NCI-H69 (cell line): ENCODE measurements around the gene TPRA1.
"Not testable (repeated sequence)": the region's sequence is repeated elsewhere in the genome, so short reads cannot be mapped to it uniquely, and the experiment has no call there.

Experiments used
- DNase-seq: peaks from one replicate; lab custom pipeline; 2025; lab: John Stamatoyannopoulos, UW

Gene TPRA1

DNA sequence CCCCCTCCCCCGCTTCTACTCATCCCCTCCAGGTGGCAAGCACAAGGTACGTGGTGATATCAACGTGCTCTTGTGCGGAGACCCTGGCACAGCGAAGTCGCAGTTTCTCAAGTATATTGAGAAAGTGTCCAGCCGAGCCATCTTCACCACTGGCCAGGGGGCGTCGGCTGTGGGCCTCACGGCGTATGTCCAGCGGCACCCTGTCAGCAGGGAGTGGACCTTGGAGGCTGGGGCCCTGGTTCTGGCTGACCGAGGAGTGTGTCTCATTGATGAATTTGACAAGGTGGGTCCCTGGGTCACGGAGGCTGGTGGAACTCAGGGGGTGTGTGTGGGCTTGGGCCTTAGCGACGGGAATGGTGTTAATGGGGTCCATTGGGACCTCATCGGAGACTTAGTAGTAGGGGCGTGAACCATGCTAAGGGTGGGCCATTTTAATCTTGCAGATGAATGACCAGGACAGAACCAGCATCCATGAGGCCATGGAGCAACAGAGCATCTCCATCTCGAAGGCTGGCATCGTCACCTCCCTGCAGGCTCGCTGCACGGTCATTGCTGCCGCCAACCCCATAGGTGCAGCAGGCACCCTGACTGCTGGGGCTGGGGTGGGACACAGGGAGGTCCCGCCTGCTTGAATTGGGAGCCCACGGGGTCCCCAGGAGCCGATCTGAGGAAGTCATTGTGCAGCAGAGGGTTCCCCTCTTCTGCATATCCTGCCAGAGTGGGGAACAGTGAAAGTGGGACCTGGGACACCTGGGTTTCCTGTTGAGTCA lies 26.5 kb upstream of the TPRA1 start:
- DNase-seq, result no peak

DNA sequence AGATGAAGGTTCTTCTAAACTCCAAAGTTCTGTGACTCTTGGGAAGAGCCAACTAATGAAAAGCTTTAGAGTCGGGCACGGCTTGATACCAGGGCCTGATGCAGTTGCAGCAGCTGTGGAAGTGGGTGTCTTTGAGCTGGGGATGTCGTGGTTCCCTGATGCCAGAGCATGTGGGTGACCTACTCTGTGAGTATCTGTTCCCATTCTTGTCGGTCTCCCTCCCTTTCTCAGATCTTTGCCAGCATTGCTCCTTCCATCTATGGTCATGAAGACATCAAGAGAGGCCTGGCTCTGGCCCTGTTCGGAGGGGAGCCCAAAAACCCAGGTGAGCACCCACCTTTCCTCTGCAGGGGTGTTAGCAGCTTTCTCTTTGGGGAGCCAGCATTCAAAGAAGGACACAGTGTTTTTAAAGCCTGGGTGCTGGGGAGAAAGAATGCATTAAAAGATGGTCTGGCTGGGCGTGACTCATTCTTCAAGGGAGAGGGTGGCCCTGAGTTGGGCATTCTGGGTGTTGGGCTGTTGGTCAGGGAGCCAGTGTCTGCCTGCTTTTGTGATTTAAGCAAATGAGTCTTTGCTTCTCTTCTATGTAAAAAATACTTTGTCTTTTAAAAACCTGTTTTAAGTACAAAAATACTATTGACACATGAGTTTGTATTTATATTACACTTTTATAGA lies 25.2 kb upstream of the TPRA1 start:
- no peak for DNase-seq

DNA sequence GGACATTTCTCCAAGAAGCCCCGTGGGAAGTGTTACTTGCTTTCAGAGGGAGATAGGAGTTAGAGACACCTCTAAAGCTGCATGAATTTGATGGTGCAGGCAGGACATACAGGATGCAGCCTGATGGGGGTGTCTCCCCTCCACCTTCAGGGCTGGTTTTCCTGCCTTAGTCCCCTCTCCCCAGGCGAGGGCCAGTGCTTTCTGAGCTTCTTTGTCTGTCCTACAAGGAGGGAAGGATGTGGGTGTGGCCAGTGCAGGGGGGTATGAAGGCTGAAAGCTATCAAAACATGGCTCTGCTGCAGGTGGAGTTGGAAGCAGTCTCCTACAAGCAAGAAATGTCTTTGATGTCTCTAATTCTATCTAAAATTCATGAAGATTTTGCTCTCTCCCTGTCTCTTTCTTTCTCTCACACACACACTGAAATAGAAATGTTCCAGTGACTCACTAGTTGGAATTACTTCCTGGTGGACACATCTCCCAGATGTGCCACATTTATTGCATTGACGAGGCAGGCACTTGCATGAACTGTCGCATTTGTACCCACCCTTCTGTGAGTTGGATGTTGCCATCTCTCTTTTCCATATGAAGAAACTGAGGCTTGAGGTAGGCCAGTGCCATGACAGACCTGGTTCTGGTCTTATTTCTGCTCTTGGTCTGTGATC lies 24.5 kb upstream of the TPRA1 start:
- DNase-seq, result no peak

DNA sequence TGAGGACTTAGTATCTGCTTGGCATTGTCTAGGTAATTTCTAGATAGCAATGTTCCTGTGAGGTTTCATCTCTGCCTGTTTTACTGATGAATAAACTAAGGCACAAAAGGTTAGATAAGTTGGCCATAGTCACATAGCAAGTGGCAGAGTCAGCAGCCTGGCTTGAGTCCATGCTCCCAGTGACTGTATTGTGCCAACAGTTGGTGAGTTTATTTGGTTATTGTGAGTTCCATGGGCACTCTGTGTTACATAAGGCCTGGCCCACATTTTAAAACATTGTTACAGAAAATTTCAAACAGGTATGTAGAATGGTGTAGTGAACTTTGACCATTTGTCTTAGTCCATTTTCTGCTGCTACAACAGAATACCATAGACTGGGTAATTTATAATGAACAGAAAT lies 22.9 kb upstream of the TPRA1 start:
- no peak for DNase-seq

DNA sequence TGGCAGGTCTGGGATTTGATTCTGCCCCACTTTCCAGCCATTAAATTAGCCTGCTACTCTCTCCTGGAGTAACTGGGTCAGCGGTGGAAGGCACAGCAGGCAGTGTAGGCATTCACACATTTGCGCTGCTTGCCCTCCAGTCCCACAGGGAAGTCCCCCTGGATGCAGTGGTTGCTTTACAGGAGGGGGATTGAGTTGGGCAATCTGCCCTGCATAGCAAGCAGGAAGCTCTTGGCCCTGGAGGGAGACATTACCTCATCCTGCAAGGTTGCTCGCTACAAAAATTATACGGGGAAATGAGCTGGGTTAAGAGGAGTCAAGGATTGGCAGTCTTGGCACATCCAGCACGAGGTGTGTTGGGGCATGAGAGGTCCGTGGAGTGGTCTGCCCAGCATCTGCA lies 22.4 kb upstream of the TPRA1 start:
- no peak for DNase-seq

DNA sequence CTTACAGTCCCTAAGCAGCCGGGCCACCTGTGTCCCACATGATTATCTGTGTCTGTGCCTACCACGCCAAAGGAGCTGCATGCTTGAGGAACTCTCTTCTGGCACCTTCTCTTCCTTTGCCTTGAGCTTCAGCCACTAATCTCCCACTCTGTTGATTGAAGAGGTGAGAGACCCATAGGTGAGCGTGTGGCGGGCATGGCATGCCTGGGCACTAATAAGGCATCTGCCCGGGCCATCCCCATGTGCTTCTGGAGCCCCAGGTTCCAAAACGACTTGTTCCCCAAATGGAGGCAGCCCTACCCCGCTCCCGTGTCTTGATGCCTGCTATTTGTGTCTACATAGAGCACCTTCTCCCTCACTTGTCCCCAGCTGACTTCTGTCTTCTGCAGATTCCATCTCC lies 20.7 kb upstream of the TPRA1 start:
- DNase-seq, result no peak

DNA sequence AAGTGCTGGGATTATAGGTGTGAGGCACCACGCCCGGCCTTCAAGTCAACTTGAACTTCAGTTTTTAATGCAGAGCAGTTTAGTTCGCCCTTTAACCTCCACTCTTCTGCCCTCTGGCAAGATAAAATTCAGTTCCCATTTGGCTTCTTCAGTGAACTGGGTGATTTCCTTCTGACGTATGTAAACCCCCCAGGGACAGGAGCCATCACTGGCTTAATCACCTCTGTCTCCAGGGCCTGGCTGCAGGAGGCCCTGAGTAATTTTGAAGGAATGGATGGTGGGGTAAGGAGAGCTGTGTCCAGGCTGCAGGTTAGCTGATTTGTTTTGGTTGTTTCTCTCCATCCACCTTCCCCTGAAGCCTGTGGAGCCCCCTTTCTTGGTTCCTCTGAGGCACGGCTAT lies 19.6 kb upstream of the TPRA1 start:
- no peak for DNase-seq

DNA sequence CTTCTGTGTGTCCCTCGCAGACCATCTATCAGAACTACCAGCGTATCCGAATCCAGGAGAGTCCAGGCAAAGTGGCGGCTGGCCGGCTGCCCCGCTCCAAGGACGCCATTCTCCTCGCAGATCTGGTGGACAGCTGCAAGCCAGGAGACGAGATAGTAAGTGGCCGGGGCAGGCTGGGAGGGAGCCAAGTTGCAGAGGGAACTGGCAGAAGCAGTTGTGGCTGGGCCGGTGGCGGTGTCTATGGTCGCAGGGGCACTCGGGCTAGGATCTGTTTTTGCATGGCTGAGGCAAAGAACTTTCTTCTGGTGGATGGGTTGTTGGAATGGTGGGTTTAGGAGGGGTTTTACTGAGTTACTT lies 17.8 kb upstream of the TPRA1 start:
- DNase-seq, result no peak

DNA sequence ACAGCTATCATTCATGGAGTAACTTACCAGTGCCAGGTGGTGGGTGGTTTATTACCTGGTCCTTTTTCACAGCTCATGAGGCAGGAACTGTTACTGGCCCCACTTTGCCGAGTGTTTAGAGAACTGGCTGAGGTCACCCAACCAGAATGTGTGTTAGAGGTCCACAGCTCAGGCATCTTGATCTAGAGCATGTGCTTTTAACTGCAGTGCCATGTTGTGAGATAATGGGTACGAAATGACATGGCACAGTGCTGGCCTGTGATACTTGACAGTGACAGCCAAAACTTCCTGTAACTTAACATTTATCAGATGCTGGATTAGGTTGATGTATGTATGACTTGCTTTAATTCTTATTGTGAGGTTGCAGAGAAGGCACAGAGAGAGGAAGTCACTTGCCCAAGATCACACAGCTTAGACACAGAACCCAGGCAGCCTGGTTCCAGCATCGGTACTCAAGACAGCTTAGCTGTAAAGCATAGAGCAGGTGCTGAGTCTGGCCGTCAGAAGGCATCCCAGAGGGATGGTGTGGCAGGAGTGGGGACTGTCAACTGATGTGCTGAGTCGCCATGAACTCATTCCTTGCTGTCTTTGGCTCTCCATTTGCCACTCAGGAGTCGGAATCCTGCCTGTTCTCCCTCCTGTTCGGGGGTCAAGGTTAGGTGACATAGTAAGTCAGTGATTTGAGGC lies 17.3 kb upstream of the TPRA1 start:
- DNase-seq, result no peak

DNA sequence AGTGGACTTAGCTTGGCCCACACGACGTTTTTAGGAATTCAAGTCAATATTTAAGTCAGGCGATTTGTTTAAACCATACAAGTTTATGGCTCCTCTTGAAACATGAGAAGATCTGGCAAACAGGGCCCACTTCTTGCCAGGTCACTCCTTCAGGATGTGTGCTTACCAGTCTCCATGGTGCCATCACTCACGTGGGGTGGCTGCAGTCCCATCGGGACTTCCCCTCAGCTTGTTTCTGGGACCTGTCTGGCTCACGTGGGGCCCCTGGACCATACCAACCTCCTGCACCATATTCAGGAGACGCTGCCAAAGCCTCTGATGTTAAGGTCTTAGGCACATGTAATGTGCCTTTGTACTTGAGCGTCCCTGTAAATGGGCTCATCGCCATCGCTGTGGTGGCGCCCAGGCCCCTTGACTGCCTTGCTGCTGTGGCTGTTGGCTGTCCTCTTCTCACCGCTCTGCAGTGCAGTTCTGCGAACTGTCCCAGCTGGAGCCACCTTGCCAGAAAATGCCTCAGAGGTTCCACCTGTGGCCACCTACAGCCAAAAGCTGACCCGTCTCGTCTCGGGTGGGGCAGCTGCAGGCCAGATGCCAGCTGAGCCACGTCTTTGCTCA lies 16.6 kb upstream of the TPRA1 start:
- no peak for DNase-seq

DNA sequence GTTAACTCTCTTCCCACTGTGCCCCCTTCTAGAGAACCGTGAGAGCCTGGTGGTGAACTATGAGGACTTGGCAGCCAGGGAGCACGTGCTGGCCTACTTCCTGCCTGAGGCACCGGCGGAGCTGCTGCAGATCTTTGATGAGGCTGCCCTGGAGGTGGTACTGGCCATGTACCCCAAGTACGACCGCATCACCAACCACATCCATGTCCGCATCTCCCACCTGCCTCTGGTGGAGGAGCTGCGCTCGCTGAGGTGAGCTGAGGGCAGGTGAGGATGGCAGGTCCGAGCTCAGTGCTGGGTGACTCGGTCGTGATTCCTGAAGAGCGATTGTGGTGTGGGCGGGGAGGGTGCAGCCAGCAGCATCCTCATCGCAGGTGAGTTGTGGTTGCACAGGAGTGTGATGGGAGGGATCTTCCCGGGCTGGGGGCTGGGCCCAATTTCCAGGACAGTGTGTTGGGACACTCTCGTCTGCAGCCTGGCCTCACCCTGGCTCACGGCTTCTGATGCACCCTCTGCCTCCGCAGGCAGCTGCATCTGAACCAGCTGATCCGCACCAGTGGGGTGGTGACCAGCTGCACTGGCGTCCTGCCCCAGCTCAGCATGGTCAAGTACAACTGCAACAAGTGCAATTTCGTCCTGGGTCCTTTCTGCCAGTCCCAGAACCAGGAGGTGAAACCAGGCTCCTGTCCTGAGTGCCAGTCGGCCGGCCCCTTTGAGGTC lies 15.7 kb upstream of the TPRA1 start:
- DNase-seq, result no peak

DNA sequence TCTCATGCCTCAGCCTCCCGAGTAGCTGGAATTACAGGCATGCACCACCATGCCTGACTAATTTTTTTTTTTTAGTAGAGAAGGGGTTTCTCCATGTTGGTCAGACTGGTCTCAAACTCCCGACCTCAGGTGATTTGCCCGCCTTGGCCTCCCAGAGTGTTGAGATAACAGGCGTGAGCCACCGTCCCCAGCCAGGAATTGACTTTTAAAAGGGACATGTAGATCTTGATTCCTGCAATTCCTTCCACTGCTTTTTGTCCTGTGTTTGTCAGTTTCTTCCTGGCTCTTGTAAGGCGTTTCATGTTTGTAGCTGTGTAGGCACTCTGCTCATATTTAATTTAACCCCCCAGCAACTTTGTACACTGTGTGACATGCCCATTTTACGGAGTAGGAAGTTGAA lies 15.0 kb upstream of the TPRA1 start:
- not testable (repeated sequence) for DNase-seq

DNA sequence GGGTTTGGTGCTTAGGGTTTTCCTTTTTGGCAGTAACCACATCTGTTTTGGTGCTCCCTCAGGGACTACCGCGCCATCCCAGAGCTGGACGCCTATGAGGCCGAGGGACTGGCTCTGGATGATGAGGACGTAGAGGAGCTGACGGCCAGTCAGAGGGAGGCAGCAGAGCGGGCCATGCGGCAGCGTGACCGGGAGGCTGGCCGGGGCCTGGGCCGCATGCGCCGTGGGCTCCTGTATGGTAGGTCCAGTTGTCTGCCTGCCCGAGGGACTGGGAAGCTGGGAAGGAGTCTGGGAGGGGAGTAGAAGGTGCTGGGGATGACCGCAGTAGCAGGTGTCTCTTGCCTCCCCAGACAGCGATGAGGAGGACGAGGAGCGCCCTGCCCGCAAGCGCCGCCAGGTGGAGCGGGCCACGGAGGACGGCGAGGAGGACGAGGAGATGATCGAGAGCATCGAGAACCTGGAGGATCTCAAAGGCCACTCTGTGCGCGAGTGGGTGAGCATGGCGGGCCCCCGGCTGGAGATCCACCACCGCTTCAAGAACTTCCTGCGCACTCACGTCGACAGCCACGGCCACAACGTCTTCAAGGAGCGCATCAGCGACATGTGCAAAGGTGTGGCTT lies 14.1 kb upstream of the TPRA1 start:
- DNase-seq, result no peak

DNA sequence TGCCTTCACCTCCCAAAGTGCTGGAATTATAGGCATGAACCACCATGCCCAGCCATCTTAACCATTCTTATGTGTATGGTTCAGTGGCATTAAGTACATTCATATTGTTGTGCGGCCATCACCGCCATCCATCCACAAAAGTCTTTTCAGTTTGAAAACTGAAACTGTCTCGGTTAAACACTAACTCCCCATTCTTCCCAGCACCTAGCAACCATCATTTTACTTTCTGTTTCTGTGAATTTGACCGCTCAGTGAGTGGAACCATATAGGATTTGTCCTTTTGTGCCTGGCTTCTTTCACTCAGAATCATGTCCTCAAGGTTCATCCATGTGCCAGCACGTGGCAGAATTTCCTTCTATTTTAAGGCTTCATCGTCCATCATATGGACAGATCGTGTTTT lies 13.5 kb upstream of the TPRA1 start:
- DNase-seq, result no peak

DNA sequence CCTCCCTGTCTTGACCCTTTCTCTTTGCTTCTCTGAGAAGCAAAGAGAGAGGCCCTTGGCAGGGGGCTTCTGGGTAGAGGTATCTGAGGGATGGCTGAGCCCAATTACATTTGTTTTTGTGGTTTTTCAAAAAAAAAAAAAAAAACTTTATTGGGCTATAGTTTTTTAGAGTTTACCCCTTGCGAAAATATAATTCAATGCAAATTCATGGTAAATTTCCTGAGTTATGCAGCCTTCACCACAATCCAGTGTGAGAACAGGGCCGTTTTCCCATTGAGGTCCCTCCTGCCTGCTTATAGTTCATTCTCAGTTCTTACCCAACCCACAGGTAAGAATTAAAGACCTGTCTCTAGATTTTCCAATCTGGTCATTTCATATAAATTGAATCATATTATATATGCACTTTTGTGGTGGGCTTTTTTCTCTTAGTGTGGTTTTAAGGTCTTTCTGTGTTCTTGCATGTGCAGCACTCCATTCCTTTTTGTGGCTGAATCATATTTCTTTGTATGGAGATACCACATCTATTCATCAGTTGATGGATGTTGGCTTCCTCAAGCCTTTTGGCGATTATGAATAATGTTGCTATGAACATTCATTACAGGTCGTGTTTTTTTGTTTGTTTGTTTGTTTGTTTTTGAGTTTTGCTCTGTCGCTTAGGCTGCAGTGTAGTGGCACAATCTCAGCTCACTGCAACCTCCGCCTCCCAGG lies 10.4 kb upstream of the TPRA1 start:
- no peak for DNase-seq

DNA sequence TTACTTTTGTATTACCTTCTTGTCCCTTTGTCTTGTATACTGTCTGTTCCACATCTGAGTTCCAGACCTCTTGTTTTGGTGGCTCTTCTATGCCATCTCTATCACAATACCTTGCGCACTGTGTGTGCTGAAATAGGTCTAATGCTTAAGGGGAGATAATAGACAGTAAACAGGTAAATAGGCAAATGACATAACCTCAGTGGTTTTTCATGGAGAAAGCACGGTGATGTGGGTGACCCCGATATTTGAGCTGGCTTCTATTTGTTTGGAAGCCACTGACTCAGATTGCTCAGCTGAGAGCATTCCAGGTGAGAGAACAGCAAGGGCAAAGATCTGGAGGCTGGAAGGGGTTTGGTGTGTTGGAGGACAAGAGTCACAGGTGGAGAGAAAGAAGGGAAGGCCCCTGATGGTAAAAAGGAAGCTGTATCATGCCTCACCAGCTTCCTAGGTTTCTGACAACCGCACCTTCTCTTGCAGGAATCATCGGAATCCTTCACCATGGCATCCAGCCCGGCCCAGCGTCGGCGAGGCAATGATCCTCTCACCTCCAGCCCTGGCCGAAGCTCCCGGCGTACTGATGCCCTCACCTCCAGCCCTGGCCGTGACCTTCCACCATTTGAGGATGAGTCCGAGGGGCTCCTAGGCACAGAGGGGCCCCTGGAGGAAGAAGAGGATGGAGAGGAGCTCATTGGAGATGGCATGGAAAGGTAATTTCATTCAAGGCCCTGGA lies 8.5 kb upstream of the TPRA1 start:
- DNase-seq, result peak; percentile 13

DNA sequence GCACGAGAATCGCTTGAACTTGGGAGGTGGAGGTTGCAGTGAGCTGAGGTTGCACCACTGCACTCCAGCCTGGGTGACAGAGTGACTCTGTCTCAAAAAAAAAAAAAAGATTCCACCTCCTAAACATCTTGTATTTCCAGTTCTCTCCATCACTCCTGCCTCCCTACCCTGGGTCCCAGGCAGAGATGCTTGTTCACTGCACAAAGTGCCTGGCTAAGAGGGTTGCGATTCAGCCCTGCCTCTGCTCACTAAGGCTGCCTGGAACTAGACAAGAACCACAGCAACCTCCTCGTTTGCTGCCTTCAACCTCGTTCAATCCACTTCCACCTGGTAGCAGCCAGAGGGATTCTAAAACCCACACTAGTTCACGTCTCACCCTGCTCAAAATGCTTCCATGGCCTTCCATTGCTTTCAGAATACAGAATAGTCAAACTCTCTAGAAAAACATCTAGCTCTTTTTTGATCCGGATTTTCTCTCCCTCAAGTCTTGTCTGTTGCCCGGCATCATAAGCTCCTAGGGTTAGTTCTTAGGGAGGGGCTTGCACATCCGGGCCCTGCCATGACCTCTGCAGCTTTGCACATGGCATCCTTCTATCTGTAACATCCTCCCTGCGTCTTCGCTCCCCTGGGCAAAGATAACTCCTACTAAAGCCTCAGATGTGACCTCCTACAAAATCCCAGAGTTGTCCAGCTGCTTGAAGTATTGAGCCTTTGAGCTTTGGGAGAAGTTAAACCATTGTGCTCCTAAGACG lies 6.7 kb upstream of the TPRA1 start:
- no peak for DNase-seq

DNA sequence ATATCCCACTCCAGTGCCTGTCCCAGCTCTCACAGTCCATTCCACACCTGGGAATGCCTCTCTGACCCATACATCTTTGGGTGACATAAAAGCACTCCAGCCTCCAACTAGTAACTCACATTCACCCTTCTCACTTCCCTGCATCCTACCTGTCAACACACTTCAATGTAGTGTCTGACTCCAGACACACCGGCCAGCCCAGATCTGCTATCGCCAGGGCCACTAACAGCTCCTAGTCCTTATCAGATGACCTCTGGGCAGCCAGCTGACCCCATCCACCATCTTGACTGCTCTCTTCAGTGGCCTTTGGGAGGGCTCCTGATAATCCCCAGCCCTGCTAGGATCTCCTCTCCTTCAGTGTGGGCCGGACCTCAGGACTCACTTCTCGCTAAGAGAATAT lies 4.8 kb upstream of the TPRA1 start:
- DNase-seq, result no peak

DNA sequence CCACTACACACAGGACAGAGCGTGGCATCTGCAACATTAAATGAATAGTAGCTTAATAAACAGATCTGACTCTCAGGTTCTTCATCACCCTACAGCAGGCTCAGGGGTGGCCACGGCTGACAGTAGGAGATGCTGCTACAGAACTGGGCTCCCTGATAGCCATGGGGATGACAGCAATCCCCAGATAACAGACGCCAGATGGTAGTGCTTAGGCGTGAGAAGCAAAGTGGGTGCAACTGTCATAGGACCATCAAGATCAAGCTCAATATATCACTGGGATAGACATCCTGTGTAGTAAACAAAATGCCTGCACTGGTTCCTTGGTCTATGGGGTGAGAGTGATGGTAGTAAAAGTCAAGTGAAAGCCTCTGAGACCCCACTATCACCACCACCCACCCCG lies 2.6 kb upstream of the TPRA1 start:
- no peak for DNase-seq
